Activated T-cell treated with anti-CD3 and anti-CD28 coated beads, Interleukin-2, amount 50 U/mL, for 4 hours (primary cell): Measurements from ENCODE around the gene MSRB1. TPM values are rescaled to one million over a fixed set of nuclear protein-coding genes. Genes with fewer than 3 reads are reported as not detected.
A peak's percentile ranks its signal among the peaks of the same experiment; 100 is the strongest.
"Not testable (repeated sequence)": the region's sequence is repeated elsewhere in the genome, so short reads cannot be mapped to it uniquely, and the experiment has no call there.

Experiments used
- ATAC-seq, 2 donors: fragments of 200-7000 bp; cut with Tn5 transposase; one replicate each; pipeline ENCODE4 v1.10.0; 2021
- DNase-seq: peaks from one replicate; pipeline ENCODE4 v3.0.0-alpha.2; 2020
- H3K27me3 Mint-ChIP-seq: one replicate; pipeline ENCODE4 v1.8.0; 2021; ENCODE audit warnings: low read depth, mixed read lengths
- H3K36me3 Mint-ChIP-seq: one replicate; pipeline ENCODE4 v1.8.0; 2022; ENCODE audit warnings: mixed read lengths; ENCODE audit not compliant: insufficient read depth
- H3K4me1 Mint-ChIP-seq: one replicate; pipeline ENCODE4 v1.8.0; 2021; ENCODE audit warnings: low read depth, mixed read lengths
- H3K4me3 Mint-ChIP-seq: one replicate; pipeline ENCODE4 v1.8.0; 2021; ENCODE audit warnings: mild to moderate bottlenecking, moderate library complexity, mixed read lengths
- H3K9me3 Mint-ChIP-seq: one replicate; pipeline ENCODE4 v1.8.0; 2021; ENCODE audit warnings: mixed read lengths
- total RNA-seq, 3 donors: library from RNA; stranded (reverse); gene quantifications; one replicate each; pipeline ENCODE4 v1.2.1, GENCODE V29; 2021

The MSRB1 gene
- total RNA-seq, 3 donors from 2014 or later = 16.8 to 19.4 (median 17.6) TPM

DNA sequence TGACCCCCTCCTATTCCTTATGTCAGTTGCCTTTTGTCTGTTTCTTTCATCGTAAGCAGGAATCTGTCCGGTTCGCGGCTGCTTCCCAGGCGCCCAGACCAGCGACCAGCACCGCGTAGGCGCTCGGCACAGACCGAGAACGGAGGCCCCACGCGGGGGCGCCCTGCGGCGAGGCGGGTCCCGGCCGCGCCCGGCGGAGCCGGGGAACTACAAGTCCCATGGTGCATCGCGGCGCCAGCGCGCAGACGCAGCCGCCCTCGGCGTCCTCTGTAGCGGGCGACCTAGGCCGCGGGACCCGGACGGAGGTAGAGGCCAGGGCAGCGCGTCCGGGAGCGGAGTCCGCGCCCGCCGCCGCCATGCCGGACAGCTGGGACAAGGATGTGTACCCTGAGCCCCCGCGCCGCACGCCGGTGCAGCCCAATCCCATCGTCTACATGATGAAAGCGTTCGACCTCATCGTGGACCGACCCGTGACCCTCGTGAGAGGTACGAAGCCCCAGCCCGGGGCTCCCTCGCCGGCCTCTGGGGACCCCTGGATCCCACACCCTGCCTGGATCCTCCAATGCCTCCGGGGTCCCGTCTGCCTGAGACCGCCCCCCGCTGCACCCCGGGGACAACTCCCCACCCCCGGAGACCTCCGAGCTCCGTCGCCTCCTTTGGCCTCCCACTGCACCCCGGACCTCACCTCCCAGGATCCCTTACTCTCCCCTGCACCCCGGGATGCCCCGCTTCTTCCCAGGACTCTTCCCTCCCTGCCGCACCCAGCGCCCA is 16.5 kb upstream of the MSRB1 start, which contains the start of gene NDUFB10:
Gene NDUFB10, plus strand, starts transcription at position 270 of the 771 bp plus-strand sequence. Its CDS starts 87 bp downstream, at position 357.
- peak; percentile 63 to 68 for ATAC-seq
- DNase-seq = peak; percentile 90
- peaks cover 28% of the 10 kb centered on the region for H3K36me3 Mint-ChIP-seq
- no peaks in the 10 kb centered on the region for H3K27me3 Mint-ChIP-seq
- peak within 1 kb of the TSS; percentile 92 for H3K4me3 Mint-ChIP-seq
- no peaks in the 10 kb centered on the region for H3K9me3 Mint-ChIP-seq
- peaks cover 26% of the 10 kb centered on the region for H3K4me1 Mint-ChIP-seq

DNA sequence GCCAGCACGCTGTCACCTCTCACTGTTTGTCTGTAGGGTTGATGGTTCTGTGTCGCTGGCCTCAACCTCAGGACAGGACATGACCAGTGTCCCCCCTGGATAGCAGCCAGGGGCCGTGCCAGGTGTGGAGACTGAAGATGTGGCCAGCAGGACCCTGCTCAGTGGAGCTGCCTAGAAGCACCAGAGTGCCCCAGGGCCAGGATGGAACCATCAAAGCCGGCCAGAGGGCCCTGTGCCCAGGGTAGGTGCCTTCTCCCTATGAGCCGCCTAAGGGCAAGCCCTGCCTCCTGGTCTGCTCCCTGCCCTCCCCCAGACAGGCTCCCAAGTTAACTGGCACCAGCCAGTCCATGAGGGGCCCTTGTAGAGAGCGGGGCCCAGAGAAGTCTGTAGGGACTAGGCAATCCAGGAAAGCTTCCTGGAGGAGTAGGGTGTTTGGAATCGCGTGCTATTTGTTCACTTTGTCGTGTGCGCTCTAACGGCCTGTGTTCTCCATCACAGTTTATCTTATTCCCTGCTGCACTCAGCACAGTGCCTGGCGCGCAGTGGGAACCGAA is 15.8 kb upstream of the MSRB1 start:
- no peaks in the 10 kb centered on the region for H3K9me3 Mint-ChIP-seq
- no peaks in the 10 kb centered on the region for H3K27me3 Mint-ChIP-seq
- no peak for DNase-seq
- ATAC-seq = no peak
- peaks cover 26% of the 10 kb centered on the region for H3K4me1 Mint-ChIP-seq
- peaks cover 23% of the 10 kb centered on the region for H3K36me3 Mint-ChIP-seq
- H3K4me3 Mint-ChIP-seq = peak overlapping the region; percentile 92

DNA sequence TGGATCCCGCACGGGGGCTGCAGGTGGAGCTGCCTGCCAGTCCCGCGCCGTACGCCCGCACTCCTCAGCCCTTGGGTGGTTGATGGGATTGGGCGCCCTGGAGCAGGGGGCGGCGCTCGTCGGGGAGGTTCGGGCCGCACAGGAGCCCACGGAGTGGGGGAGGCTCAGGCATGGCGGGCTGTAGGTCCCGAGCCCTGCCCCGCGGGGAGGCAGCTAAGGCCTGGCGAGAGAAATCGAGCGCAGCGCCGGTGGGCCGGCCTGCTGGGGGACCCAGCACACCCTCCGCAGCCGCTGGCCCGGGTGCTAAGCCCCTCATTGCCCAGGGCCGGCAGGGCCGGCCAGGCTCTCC is 15.1 kb upstream of the MSRB1 start:
- H3K9me3 Mint-ChIP-seq, DNase-seq, ATAC-seq: not testable (repeated sequence)

DNA sequence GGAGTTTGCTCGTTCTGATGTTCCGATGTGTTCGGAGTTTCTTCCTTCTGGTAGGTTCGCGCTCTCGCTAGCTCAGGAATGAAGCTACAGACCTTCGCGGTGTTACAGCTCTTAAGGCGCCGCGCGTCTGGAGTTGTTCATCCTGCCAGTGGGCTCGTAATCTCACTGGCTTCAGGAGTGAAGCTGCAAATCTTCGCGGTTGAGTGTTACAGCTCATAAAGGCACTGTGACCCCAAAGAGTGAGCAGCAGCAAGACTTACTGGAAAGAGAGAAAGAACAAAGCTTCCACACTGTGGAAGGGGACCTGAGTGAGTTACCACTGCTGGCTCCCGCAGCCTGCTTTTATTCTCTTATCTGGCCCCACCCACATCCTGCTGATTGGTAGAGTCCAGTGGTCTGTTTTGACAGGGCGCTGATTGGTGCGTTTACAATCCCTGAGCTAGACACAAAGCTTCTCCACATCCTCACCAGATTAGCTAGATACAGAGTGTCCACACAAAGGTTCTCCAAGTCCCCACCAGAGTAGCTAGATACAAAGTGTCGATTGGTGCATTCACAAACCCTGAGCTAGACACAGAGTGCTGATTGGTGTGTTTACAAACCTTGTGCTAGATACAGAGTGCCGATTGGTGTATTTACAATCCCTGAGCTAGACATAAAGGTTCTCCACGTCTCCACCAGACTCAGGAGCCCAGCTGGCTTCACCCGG is 14.6 kb upstream of the MSRB1 start:
- not testable (repeated sequence) for ATAC-seq, H3K4me3 Mint-ChIP-seq, H3K9me3 Mint-ChIP-seq, H3K27me3 Mint-ChIP-seq, DNase-seq
- Mint-ChIP-seq H3K36me3 (peaks cover 13% of the 10 kb centered on the region), H3K4me1 (peaks cover 22% of the 10 kb centered on the region)

More for the DNA sequence above, 15.1 kb upstream of the MSRB1 start:
- Mint-ChIP-seq H3K4me1 (peaks cover 23% of the 10 kb centered on the region), H3K36me3 (peaks cover 18% of the 10 kb centered on the region)
- H3K27me3 Mint-ChIP-seq, H3K4me3 Mint-ChIP-seq: not testable (repeated sequence)

DNA sequence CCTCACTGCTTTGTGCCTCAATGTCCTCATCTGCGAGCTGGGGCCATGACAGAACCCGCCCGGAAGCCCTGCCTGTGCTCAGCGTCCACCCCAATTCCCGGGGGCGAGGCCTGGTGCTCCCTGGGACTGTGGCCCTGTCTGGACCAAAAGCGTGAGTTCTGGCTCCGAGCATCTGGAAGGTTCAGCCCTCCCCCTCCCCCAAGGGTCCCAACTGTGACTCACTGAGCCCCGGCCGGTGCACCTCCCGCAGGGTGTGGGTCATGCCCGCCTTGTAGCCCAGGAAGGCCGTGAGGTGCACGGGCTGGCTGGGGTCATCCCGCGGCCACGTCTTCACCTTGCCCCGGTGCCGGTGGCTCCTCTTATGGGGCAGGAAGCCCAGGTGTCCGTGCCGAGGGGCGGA is 10.7 kb upstream of the MSRB1 start:
- no peak overlapping the region for H3K4me3 Mint-ChIP-seq
- no peaks in the 10 kb centered on the region for H3K27me3 Mint-ChIP-seq
- no peaks in the 10 kb centered on the region for H3K36me3 Mint-ChIP-seq
- H3K9me3 Mint-ChIP-seq = no peaks in the 10 kb centered on the region
- peaks cover 2% of the 10 kb centered on the region for H3K4me1 Mint-ChIP-seq
- ATAC-seq = no peak
- DNase-seq = no peak

DNA sequence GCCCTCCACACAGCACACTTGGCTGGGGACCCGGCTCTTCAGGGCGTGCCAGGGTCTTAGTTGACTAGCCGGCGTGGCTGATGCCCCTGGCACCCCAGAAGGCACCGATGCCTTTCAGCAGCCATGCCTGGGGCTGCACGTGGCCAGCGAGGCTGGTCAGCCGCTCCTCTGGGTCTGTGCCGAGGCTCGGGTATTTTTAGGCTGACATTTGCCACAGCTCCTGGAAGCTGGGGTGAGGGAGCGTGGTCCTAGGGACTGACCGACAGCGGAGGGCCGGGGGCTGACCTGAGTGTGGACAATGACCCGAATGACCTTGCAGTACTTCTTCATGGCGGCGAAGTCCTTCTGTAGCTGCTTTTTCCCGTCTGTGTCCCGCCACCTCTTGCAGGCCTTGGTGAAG is 7.6 kb upstream of the MSRB1 start:
- no peaks in the 10 kb centered on the region for H3K9me3 Mint-ChIP-seq
- H3K27me3 Mint-ChIP-seq = no peaks in the 10 kb centered on the region
- H3K4me3 Mint-ChIP-seq = no peak overlapping the region
- H3K4me1 Mint-ChIP-seq = peaks cover 2% of the 10 kb centered on the region
- DNase-seq (no peak), ATAC-seq (no peak)
- H3K36me3 Mint-ChIP-seq = no peaks in the 10 kb centered on the region

DNA sequence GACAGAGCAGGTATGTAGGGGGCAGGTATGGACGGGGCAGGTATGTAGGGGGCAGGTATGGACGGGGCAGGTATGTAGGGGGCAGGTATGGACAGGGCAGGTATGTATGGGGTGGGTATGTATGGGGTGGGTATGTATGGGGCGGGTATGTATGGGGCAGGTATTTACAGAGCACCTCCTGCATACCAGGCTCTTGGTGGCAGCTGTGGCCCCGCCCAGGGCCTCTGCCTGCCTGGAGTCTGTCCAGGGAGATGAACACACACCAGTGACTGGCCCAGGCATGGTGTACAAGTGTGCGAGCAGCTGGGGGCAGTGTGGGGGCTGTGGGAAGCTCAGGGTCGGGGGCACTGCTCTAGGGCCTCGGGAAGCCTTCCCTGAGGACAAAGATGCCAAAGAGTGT is 7.0 kb upstream of the MSRB1 start:
- DNase-seq (no peak), ATAC-seq (no peak)
- Mint-ChIP-seq H3K36me3 (no peaks in the 10 kb centered on the region), H3K9me3 (no peaks in the 10 kb centered on the region), H3K4me1 (peaks cover 2% of the 10 kb centered on the region), H3K27me3 (no peaks in the 10 kb centered on the region), H3K4me3 (no peak overlapping the region)

DNA sequence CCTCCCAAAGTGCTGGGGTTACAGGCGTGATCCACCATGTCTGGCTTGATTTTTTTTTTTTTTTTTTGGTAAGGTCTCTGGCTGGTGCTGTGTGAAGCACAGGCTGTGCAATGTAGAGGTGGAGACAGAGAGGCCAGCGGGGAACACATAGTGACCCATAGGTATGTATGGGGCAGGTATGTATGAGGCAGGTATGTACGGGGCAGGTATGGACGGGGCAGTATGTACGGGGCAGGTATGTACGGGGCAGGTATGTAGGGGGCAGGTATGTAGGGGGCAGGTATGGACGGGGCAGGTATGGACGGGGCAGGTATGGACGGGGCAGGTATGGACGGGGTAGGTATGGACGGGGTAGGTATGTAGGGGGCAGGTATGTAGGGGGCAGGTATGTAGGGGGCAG is 6.5 kb upstream of the MSRB1 start:
- H3K4me3 Mint-ChIP-seq = no peak overlapping the region
- no peaks in the 10 kb centered on the region for H3K36me3 Mint-ChIP-seq
- DNase-seq (no peak), ATAC-seq (no peak)
- H3K9me3 Mint-ChIP-seq = no peaks in the 10 kb centered on the region
- H3K4me1 Mint-ChIP-seq = peaks cover 4% of the 10 kb centered on the region
- H3K27me3 Mint-ChIP-seq = no peaks in the 10 kb centered on the region

DNA sequence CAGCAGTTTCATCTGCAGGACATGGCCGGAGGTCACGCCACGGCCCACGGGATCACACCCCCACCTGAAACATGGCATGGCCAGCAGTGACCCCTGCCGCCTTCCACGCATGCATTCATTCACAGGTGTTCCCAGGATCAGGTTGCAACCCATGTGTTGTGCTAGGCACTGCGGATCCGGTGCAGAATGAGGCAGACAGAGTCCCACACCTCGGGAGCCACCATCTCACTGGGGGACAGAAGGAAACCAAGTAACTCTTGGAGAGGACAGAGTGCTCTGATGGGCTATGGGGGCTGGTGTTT is 4.3 kb upstream of the MSRB1 start:
- H3K36me3 Mint-ChIP-seq = no peaks in the 10 kb centered on the region
- H3K9me3 Mint-ChIP-seq = no peaks in the 10 kb centered on the region
- no peak overlapping the region for H3K4me3 Mint-ChIP-seq
- DNase-seq = no peak
- H3K27me3 Mint-ChIP-seq = no peaks in the 10 kb centered on the region
- no peak for ATAC-seq
- H3K4me1 Mint-ChIP-seq = peaks cover 17% of the 10 kb centered on the region

DNA sequence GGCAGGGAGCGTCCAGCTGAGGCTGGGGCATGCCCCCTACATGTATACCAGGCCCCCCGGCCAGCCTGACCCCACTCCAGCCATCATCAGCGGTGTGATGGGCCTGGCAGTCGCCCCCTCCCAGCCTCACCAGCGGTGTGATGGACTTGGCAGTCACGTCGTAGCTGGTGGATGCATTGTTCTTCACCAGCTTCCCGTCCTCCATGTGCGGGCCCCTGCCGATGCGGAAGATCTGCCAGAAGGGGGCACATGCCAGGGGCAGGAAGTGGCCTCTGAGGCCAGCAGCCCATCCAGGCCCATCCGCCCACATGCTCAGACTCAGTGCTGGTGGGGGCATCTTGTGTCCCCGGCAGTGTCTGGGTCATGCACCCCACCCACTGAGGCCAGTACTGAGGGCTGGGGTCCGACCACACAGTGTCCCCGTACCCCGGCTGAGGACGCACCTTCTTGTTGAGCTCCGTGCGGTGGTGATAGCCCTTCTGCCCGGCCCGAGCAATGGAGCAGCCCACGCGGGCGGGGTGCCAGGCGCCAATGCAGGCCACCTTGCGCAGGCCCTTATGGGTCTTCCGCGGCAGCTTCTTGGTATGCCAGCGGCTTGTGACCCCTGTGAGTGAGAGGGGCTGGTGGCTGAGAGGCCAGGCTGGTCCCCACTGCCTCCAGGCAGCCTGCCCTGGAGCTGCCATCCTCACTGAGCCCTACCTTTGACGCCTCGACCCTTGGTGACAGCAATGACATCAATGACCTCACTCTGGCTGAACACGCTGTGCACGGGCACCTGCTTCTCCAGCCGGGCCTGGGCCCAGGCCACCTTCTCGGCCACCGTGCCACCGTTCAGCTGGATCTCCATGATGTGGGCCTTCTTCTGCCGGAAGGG is 3.7 kb upstream of the MSRB1 start:
- no peaks in the 10 kb centered on the region for H3K36me3 Mint-ChIP-seq
- no peak overlapping the region for H3K4me3 Mint-ChIP-seq
- H3K4me1 Mint-ChIP-seq = peaks cover 22% of the 10 kb centered on the region
- H3K9me3 Mint-ChIP-seq = no peaks in the 10 kb centered on the region
- DNase-seq (no peak), ATAC-seq (no peak)
- H3K27me3 Mint-ChIP-seq = no peaks in the 10 kb centered on the region

DNA sequence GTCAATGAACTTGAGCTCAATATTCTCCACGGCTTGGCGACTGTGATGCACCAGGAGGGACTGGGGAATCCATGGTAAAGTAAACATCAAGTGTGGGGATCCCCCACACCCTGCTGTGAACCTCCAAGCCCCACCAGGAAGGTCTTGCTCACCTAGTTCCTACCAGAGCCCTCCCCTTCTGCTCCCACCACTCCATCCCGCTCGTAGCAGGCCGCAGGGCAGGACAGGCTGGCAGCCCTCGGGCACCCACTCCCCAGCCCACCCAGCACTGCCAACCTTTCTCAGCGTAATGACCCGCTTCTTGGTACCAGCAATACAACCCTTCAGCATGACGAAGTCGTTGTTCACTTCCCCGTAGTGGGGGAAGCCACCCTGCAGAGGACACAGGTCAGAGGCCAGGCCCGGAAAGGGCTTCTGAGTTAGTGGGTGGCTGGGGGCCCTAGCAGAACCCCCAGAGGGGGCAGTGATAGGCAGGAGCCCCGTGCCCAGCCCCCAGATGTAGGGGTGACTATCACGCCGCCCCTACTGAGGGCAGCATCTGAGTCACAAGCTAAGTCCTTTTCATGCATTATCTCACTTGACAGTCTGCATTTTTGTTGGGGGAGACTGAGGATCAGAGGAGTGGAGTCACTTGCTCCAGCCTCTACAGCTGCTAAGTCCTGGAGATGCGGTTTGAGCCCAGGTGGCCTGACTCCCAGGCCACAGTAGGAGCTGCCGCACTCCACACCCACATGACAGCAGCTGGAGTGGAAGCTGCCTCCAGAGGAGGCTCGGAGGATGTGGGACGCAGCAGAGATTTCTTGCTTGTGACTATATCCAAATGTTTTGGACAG is 2.8 kb upstream of the MSRB1 start:
- H3K9me3 Mint-ChIP-seq = no peaks in the 10 kb centered on the region
- H3K27me3 Mint-ChIP-seq = no peaks in the 10 kb centered on the region
- H3K4me1 Mint-ChIP-seq = peaks cover 27% of the 10 kb centered on the region
- no peaks in the 10 kb centered on the region for H3K36me3 Mint-ChIP-seq
- DNase-seq = no peak
- no peak overlapping the region for H3K4me3 Mint-ChIP-seq
- no peak for ATAC-seq

DNA sequence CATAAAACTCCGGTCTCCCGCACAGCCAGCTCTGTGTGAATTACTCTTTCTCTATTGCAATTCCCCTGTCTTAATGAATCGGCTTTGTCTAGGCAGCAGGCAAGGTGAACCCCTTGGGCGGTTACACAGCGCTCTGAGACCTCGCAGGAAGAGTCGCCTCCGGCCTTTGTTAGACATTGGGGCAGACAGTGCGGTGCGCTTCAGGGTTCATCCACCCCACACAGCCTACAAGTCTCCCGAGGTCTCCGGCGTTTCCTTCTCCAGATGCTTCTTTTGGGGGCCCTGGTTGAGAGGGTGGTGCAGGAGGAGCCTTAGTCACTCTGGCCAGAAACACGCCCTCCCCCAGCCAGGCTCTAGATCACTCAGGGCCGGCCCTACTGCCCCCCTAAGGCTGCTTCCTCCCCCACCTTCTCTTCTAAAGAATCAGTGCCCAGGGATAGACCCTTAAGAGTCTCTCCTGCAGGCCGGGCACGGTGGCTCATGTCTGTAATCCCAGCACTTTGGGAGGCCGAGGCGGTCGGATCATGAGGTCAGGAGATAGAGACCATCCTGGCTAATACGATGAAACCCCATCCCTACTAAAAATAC is 1.7 kb upstream of the MSRB1 start:
- Mint-ChIP-seq H3K9me3 (no peaks in the 10 kb centered on the region), H3K36me3 (no peaks in the 10 kb centered on the region), H3K27me3 (no peaks in the 10 kb centered on the region), H3K4me3 (peak overlapping the region; percentile 52), H3K4me1 (peaks cover 27% of the 10 kb centered on the region)
- ATAC-seq (no peak), DNase-seq (no peak)

DNA sequence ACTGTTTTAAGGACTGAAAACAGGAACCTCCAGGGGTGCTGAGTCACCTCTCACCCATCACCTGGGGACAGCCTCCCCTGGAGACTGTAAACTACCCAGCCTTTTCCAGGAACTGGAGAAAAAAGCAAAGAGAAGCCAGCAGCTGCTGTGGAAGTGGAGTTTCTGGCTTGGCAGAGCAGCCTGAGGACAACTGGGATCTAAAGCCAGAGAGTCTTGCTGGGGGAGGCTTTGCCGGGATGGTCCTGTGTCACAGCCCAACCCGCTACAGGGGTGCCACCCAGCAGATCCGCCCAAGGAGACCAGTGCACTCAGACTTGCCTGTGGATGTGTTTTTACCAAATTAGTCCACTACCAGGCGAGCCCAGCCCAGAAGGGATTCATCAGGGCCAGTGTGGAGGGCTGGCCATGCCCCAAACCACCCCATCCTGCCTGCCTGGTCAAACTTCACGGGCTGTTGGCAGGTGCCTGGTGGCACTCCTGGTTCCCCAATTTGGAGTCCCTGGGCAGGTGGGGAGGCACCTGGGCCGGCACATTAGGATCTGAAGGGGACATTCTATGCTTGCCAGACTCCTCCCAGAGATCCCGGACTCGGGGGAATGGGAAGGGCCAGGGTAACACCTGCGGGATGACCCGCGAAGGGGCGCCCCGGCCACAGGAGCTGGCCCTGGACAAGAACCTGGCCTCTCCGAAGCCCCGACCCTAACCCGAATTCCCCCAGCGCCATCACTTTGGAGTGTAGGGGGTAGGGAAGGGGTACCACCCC is 771 bp downstream of the MSRB1 start:
- ATAC-seq (no peak), DNase-seq (no peak)
- peaks cover 5% of the 10 kb centered on the region for H3K36me3 Mint-ChIP-seq
- H3K9me3 Mint-ChIP-seq = no peaks in the 10 kb centered on the region
- H3K27me3 Mint-ChIP-seq = no peaks in the 10 kb centered on the region
- peak overlapping the region; percentile 87 for H3K4me3 Mint-ChIP-seq
- H3K4me1 Mint-ChIP-seq = peaks cover 27% of the 10 kb centered on the region
